Astrocyte of the cerebellum (primary cell): Measurements from ENCODE around the gene CCDC187.

Source experiments
- DNase-seq: peaks from one replicate; pipeline ENCODE4 v3.0.0-alpha.2; 2011; ENCODE audit warnings: low read depth
- H3K4me3 ChIP-seq: 2 replicates; pipeline ENCODE4 v1.5.1; 2011; ENCODE audit warnings: mild to moderate bottlenecking, low read depth, low read length, moderate library complexity
- CTCF ChIP-seq: IDR thresholded peaks from 2 replicates; pipeline ENCODE4 v1.5.1; 2012; ENCODE audit warnings: low read length, low read depth, moderate library complexity, mild to moderate bottlenecking; ENCODE audit errors: missing control alignments
- in situ Hi-C: cut with HindIII; loops from 2 replicates; pipeline ENCODE4 v1.10.0; 2017; ENCODE audit warnings: low sequenced_read_pairs

CCDC187 gene

GRCh38 chr9:136347472-136348256 is 43.8 kb upstream of the CCDC187 start:
- in situ Hi-C loops, result no loop called here
- no peak for DNase-seq
- TF ChIP-seq CTCF, result no peak
- H3K4me3 ChIP-seq, result no peak overlapping the region

DNA sequence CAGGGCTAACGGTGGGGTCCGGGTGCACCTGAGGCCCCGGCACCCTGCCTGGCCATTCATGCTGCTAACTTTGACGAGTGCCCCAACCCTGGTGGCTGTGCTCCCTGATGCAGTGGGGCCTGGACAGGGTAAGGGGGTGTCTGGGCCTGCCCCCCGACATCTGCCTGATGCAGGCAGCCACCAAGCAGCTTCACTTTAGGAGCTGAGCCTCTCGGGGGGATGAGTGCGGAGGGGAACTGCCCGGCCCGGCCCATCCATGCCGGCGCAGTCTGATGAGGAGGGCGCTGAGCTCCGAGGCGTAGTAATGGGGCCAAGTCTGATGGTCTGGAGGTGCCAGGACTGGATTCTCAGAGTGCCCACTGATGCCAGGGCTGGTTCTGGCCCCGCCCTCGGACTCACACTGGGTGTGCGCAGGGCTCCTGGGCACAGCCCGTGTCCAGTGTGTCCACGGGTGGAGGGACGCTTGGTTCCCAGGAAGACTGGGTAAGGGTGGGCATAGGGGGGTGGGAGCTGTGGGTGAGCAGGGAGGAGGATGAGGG is 43.1 kb upstream of the CCDC187 start:
- in situ Hi-C loops, result no loop called here
- TF ChIP-seq CTCF, result no peak
- no peak overlapping the region for H3K4me3 ChIP-seq
- DNase-seq, result no peak

- no peak overlapping the region for H3K4me3 ChIP-seq
- no peak for TF ChIP-seq CTCF
- in situ Hi-C loops, result no loop called here
- no peak for DNase-seq
Measured at GRCh38 chr9:136346157-136346481, 42.2 kb upstream of the CCDC187 start.

GRCh38 chr9:136345281-136346156 is 41.6 kb upstream of the CCDC187 start:
- no peak for DNase-seq
- in situ Hi-C loops, result no loop called here
- H3K4me3 ChIP-seq, result no peak overlapping the region
- TF ChIP-seq CTCF, result peak; percentile 50

DNA sequence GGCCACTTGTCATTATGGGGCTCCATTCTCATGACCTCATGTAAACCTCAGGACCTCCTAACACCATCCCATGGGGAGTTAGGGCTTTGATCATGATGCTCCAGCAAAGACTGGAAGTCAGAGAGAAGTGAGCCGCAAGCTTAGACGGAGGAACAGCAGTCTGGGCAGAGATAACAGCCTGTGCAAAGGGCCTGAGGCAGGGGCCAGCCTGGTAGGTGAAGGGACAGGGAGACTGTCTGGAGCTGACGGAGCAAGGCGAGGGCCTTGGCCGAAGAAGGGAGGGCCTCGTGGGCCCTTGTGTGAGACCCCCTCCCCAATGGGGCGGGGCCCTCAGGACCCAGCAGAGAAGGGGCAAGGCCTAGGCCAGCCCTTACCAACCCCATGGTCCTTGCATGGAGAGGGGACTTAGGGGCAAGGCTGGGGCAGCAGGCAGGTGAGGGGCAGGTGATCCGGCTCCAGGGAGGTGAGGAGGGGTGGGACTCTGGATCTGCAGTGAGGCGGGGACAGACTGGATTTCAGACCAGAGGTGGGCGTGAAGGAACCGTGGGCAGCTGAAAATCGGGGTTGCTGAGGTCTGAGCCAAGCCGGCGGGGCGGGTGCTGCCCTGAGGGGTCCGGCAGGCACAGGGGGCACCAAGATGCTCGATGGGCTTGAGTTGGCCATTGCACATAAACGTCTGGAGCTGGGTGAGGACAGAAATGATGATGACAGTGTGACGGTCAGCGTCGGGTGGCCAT is 40.8 kb upstream of the CCDC187 start:
- in situ Hi-C loops, result no loop called here
- no peak overlapping the region for H3K4me3 ChIP-seq
- no peak for DNase-seq
- no peak for TF ChIP-seq CTCF

- no peak overlapping the region for H3K4me3 ChIP-seq
- in situ Hi-C loops, result no loop called here
- no peak for TF ChIP-seq CTCF
- DNase-seq, result no peak
Measured at GRCh38 chr9:136343884-136344269, 40.0 kb upstream of the CCDC187 start.
